Hematopoietic multipotent progenitor cell (in vitro differentiated cells): Measurements from ENCODE around the gene NBEA. TPM values are rescaled to one million over a fixed set of nuclear protein-coding genes. Genes with fewer than 3 reads are reported as not detected.

Experiments
- DNase-seq, 3 donors: peaks; one replicate each; pipeline ENCODE4 v3.0.0-alpha.2; 2011 to 2015; ENCODE audit warnings: low read depth in 2 of 3, low spot score in 2 of 3
- total RNA-seq: library from RNA; depleted of rRNA; stranded (reverse); fragments of >200 nt; gene quantifications from one replicate; pipeline ENCODE4 v1.2.3, GENCODE V29; 2012

The NBEA gene
- total RNA-seq, 1 donor = 4.6 TPM

DNA sequence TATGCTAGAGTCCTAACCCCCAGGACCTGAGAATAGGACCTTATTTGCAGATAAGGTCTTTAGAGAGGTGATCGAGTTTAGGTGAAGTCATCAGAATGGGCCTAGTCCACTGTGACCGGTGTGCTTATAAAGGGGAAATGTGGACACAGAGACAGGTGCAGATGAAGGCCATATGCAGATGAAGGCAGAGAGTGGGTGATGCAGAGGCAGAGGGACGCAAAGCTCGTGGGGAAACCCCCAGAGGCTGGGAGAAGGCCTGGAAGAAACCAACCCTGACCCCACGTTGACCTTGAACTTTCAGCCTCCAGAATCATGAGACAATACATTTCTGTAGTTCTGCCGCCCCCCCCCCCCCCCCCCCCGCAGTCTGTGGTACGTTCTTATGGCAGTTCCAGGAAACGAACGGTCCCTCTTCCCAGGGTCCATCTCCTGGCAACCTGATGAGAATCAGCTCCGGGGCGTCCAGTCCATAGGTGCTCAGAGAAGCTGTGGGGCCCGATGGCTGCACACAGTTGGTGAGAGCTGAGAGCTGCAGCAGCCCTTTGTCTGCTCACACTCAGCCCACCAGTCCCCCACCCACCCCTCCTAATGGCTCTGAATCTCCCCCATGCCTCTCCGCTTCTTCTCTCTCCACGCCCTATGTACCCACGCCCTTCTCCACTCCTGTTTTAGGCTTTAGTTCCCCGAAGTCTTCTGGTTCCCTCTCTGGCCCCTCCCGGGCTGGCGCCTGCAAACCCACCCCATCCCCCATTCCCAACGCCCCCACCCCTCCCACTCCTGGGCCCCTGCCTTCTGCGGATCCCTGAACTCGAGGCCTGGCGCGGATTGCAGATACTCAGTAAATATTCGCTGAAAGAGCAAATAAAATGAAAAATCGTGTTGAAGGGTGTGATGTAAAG, 752.7 kb downstream of the NBEA start:
- DNase-seq = no peak

DNA sequence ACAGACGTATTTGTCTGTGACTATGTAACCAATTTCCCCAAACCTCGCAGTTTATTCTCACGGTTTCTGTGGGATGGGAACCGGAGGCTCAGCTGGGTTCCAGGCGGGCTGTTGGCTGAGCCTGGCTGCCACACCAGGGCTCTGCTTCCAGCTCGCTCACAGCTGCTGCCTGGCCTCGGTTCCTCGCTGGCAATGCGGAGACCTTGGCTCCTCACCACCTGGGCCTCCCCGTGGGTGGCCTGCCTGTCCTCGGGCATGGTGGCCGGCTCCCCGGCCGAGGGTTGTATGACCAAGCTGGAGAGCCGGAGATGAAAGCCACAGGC, 753.3 kb downstream of the NBEA start:
- no peak for DNase-seq

DNA sequence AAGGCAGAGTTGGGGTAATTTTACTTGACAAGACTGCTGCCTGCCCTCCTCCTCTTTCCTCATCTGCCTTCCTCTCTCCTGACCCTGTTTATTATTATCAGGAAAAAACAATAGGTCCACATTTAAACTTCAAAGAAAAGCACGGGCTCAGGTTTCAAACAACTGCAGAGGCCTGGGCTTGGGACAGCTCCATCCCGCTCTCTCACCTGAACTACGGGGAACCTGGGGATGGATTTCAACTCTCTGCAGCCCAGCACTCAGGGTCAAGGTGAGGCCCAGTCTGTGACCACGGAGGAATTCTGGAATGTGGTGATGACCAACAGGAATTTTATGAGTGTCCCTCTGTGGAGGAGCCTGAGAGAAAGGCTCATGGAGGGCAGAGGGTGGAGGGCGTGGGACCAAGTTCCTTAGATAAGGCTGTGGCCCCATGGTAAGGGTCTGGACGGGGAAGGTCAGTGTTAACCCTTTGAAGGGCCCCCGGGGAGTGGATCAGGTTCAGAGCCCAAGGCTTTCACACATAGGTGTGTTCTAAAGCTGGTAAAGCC, 755.2 kb downstream of the NBEA start:
- no peak for DNase-seq

DNA sequence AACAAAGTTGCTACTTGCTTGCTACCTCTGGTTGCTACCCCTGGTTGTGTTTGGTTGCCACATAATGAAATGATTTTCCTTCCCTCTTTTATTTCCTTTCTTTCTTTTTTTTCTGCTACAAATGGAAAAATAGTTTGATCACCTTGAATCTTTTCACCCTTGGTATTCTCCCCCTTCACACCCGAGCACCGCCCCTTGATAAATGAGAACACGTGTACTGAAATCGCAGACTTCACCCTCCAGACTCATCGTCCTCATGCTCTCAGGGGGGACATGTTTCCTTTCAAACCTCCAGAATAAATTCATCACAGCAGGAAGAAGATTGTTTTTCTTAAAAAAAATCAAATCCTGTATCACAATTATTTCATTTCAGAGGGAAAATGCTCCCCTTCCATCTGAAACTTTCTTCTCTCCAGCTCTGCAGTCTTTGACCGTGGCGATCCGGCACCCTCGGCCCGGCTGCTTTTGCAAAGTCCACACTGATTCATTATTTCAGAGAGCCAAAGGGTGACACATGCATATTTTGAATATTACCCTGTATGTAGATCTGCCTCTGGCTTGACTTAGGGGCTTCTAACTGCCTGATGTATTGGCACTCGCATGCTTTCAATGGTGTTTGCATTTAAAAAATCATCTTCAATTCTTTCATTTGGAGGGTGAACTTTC, 757.0 kb downstream of the NBEA start:
- DNase-seq = no peak

DNA sequence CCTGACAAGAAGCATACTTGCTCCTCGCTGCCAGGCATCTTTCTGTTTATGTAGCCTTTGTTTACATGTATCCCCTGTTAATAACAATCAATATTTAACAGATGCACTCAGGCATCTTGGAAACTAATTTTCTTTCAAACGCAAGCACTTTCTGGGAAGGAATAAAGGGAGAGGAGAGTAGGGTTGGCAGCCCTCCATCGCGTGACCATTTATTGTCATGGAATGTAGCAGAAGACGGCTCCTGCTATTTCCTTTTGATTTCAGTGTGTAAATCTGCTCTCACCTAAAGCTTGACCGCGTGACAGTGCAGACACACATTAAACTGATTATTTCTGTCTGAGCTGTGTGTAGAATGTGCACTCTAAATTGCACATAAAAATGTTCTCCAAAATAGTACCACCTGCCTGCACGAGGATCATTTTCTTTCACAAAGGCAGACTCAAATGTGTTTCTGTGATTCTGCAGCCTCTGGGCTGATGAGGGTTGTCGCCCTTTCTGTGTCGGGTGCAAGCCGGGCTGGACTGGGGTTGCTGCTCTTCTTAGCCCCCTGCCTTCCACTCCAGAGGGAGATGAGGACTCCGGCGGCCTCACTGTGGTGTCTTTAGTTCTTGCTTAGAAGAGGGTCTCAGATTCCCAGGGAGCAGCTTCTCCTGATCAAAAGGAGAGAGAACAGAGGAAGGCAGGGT, 757.9 kb downstream of the NBEA start:
- DNase-seq = no peak

DNA sequence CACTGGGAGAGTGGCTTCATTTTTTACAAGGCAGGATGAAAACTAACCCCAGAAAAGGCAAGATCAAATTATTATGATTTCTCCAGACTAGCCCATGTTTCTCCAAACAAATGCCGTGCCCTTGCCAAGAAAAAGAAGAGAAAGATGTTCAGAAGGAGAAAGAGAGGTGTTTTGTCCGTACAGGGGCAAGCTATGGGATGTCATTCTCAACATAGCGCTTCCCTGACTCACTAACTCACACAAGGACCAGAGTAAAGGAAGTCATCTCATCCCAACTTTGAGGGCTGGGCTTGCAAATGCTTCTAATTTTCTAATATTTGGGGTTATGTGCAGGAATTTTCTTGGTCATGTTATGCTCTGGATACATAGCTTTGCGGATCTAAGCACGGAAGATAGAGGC, 758.6 kb downstream of the NBEA start:
- no peak for DNase-seq

DNA sequence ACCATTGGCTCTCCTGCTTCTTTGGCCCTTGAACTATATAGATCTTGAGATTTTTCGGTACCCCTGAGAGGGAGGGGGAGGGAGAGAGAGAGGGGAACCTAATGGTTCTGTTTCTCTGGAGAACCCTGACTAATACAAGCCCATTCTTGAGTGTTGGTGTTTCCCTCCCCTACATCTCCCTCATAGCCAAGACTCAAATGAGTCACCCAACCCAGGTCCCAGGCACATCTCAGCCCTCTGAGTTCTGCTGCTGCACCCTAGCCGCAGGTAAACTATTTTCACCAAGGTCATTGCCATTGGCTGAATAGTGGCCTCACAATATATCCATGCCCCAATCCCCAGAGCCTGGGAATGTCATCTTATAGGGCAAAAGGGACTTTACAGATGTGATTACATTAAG, 760.2 kb downstream of the NBEA start:
- DNase-seq = no peak

DNA sequence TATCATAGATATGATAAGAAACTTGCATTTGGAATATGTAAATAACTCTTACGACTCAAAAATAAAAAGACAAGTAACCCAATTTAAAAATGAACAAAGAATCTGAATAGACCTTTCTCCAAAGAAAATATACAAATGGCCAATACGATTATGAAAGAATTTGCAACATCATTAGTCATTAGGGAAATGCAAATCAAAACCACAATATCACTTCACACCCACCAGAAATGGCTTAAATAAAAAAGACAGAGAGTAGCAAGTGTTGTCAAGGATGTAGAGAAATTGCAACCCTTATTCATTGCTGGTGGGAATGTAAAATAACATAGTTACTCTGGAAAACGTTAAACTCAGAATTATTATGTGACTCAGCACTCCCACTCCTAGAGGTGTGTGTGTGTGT, 761.0 kb downstream of the NBEA start:
- no peak for DNase-seq

DNA sequence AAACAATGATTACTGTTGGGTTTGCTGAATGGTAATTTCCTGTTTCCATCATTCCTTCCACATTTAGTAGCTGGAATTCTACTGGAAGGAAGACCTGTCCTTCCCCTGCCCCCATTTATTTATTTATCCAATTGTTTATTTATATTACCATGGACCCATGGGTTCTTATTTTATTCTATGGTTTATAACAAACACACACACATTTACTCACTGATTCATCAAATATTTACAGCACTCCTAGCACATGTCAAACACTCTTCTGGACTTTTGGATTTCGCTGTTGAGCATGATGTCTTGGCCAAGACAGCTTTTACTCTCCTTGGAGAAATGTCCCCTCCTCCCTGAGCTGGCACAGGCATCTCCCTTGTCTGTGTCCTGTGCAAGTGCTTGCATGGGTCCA, 762.3 kb downstream of the NBEA start:
- DNase-seq = no peak

DNA sequence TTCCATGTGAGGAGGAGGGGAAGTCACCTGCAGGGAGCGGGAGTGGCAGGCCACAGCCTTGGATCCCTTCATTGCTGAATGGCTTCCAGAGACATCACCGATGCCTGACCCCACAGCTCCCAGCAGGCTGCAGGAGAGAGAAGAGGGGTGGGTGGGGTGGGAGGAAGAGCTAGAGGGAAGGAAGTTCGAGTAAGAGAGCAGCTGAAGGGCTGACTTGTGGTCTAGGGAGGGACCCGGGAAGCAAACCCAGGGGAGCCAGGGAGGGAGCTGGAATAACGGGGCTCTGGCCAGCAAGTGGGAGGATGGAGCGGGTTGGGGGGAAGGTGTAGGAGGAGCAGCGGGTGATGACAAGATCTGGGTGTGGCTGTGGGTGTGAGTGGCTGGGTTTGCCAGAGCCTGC, 764.2 kb downstream of the NBEA start:
- no peak for DNase-seq

DNA sequence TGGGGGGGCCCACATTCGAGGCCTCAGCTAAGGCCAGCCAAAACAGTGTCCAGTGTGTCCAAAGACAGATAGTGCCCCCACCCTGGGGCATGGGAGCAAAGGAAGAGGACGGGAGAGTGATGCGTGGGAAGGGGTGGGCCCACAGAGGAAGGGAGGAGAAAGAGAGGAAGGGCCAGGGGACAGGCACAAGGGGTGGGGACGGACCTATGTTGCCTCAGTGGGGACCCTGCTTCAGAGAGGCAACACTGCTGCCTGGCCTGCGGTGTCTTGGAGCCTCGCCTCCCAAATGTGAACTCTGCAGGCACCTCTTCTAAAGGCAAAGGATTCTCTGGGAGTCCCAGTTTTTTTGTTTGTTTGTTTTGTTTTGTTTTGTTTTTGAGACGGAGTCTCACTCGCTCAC, 764.7 kb downstream of the NBEA start:
- DNase-seq = no peak

DNA sequence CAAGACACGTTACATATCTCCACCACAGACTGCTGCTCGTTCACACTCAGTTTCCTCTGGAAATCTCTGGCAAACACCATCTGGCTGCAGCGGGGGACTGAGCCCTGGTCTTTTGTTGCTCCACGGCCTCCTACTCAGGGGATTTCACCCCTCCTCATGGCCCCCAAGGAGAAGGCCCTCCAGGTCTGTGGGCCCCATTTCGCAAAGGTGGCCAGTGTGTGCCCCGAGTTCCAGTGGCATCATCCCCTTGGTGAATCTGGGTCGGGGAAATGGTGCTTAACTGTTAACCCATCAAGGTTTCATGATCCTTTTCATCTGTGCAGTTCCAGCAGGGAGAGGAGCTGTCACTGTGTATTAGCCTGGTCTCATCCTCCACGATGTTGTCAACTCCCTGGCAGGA, 769.8 kb downstream of the NBEA start:
- no peak for DNase-seq

DNA sequence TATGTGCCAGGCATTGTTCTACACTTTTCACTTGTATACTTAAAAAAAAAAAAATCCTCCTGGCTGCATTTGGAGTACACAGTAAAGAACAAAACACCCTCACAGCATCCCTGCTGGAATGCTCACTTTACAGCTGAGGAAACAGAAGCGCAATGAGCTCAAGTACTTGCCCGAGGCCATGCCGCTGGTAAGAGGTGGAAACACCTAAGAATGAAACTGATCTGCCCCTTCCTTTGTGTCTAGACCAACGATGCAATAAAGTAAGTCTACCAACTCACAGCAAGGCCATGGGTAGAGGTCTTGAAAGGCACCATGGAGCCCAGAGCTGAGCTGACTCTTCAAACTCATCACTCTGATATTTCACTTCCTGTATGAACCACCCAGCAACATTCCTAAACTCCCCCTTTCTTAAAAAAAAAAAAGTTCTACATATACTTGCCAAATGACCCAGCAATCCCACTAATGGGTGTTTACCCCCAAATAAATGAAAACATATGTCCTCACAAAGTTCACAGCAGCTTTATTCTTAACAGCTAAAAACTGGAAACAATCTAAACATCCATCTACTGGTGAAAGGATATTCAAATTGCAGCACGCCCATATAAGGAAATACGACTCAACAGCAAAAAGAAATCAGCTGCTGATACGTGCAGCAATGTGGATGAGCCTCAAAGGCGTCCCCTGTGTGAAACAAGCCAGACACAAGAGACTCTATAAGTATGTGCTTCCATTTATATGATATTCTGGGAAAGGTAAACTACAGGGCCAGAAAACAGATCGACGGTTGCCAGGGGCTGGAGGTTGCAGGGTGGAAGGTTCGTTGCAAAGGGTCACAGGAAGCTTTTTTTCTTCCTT, 771.1 kb downstream of the NBEA start:
- DNase-seq = no peak

DNA sequence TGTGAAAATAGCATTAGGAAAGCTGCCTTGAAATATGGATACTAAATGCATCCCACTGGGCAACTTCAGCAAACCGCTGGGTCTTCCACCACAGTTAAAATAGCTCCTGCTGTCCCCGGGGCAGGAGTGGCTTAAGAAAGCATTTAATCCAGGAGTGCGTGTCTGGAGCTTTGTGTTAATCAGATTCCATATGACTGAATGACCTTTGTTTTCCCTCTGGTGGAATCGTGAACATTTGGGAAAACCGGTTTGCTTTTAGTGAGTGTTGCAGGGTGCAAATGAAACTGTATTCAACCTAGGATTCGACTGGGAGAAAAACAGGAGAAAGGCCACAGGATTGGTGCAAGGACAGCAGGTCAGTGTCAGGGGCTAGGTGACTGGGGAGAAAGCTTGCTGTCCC, 772.1 kb downstream of the NBEA start:
- no peak for DNase-seq

DNA sequence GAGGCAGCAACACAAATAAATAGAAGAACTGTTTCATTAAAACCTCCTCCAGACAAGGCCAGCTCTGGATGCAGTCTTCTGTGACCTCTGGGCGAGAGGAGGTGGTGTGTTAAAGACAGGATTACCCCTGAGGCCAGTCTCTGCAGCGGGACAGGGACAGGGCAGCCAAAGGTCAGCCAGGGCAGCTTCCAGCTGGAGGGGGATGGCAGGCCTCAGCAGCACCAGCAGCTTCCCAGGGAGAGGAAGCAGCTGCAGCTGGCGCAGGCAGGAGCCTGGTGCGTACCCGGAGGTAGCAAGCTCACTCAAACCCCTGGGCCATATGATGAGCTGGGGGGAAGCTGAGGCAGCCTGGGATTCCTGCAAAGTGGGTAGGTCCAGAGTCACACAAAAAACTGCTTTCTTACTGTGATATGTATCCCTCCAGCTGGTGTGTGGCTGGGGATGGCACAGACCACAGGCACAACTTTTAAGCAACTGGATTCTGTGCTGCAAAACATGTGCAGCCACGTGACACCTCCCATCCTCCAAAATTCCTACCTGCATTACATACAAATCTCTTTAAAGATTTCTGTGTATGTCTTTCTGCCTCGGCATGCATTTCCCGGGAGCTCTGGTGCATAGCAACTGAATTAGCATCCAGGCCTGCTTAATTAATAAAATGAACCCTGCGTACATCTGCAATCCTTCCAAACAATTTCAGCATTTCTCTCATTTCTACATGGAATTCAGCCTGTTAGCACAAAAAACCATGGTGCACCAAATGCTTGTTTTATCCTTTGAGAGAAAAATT, 772.7 kb downstream of the NBEA start:
- no peak for DNase-seq

DNA sequence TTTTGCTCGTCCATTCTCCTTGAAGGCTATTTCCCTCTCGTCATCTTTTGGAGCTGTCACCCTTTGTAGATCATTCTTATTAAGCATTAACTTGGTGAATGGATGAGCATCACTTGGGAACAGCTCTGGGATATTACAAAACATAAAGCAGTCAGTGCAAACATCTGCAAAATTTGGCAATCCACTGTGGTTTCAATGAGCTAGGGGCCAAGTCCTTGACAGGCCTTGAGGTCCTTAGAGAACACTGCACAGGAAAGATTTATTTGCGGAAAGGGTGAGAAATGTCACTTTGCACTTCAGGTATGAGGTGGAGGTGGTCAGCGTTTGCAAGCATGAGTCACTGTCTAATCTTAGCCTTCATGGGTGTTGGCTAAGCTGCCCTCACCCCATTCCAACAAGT, 774.1 kb downstream of the NBEA start:
- no peak for DNase-seq

DNA sequence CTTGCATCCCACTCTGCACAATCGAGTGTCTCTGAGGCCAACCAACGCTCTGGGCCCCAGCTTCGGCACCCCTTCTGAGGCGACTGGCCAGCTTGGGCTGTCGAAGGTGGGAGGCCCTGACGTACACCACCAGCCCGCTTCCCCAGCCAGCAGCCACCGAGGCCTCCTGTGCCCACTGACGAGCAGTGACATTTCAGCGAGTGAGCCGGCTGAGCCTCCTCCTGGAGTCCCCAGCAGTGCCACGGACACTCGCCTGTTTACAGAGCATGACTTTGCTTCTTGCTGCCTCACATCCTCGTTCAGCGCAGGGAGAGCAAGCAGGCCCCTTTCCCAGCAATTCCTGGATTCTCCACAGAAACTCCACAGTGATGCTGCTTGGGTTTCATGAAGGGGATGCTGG, 774.7 kb downstream of the NBEA start:
- DNase-seq = no peak

DNA sequence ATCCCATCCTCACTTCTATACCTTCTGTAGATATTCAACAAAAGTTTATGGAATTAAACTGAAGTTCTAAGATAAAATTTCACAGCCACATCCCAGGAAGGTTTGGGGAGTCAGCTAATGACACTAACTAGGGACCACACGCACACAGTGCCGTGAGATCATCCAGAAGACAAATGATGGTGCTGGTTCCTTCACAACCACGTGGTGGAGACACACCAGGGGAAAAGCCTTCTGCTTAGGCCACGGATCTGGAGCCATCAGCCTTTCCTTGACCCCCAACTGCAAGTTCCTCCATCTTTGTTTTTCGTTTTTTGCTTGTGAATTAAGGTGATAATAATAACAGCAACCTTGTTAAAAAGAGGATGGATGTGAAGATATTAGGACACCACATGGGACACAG, 776.0 kb downstream of the NBEA start:
- no peak for DNase-seq

DNA sequence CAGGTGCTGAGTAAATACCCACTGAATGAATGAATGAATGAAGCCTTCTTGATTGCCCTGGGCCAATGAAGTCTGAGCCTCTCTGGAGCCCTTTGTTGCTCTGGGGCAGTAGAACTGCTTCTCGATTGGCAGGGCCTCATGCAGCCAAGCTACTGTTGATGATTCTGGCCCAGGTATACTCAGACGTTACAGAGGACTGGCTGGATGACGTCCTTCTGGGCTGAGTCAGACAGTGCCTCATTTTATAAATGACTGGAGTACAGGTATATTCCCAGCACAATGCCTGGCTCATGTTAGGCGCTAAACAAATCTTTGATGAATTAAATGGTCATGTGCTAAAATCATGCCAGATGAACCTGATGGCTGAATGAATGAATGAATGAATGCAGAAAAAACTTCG, 778.2 kb downstream of the NBEA start:
- DNase-seq = no peak
